Common myeloid progenitor, CD34-positive (primary cell): Measurements from ENCODE around the gene SLIT3.

Source experiments
- CTCF ChIA-PET: fragments of 350-600 bp; sonication (Branson Sonifier 250); formaldehyde crosslinking; loops from one replicate; lab custom pipeline; 2021; ENCODE audit warnings: antibody characterized with exemption; lab: Charles Lee
- POLR2A ChIA-PET: fragments of 350-600 bp; sonication (Branson Sonifier 250); formaldehyde crosslinking; loops from one replicate; lab custom pipeline; 2021; ENCODE audit warnings: antibody characterized with exemption; lab: Charles Lee
- DNase-seq, 3 donors: peaks; one replicate each; pipeline versions ENCODE4 v3.0.0 to v3.0.0-alpha.2; 2013
- H3K27ac ChIP-seq, 2 experiments: 1 replicate in 1 of 2; 2 replicates in 1 of 2; pipeline ENCODE4 v1.7.0; 2013; ENCODE audit warnings: inconsistent platforms in 2 of 2, low read length in 2 of 2, mild to moderate bottlenecking in 2 of 2, low read depth in 1 of 2, moderate library complexity in 1 of 2; ENCODE audit not compliant: severe bottlenecking in 2 of 2, insufficient read depth in 1 of 2, poor library complexity in 1 of 2
- H3K27me3 ChIP-seq, 5 experiments: replicated peaks in 2 of 5; 1 replicate in 3 of 5; 2 replicates in 2 of 5; pipeline versions ENCODE4 v1.6.1 to v1.7.0; 2013; ENCODE audit warnings: low read length in 4 of 5, mild to moderate bottlenecking in 2 of 5, moderate library complexity in 2 of 5, inconsistent platforms in 1 of 5; ENCODE audit not compliant: insufficient read depth in 5 of 5, control insufficient read depth in 4 of 5
- H3K36me3 ChIP-seq, 4 experiments: 1 replicate in 2 of 4; 2 replicates in 2 of 4; pipeline versions ENCODE4 v1.6.1 to v1.7.0; 2013; ENCODE audit warnings: low read length in 3 of 4, control low read depth in 1 of 4, mild to moderate bottlenecking in 1 of 4; ENCODE audit not compliant: control insufficient read depth in 4 of 4, insufficient read depth in 4 of 4
- H3K4me1 ChIP-seq, 4 experiments: 1 replicate in 3 of 4; 2 replicates in 1 of 4; pipeline versions ENCODE4 v1.6.1 to v1.7.1; 2013; ENCODE audit warnings: low read length in 3 of 4, mild to moderate bottlenecking in 3 of 4, control low read depth in 1 of 4, inconsistent platforms in 1 of 4, moderate library complexity in 1 of 4; ENCODE audit not compliant: control insufficient read depth in 4 of 4, insufficient read depth in 4 of 4; ENCODE audit errors: control extremely low read depth in 1 of 4
- H3K4me3 ChIP-seq, 7 experiments: 1 replicate in 4 of 7; 2 replicates in 3 of 7; pipeline versions ENCODE4 v1.5.1 to v1.7.0; 2013; ENCODE audit warnings: mild to moderate bottlenecking in 7 of 7, low read length in 6 of 7, moderate library complexity in 6 of 7, inconsistent platforms in 2 of 7, low read depth in 2 of 7, control low read depth in 1 of 7; ENCODE audit not compliant: insufficient read depth in 4 of 7, control insufficient read depth in 1 of 7; ENCODE audit errors: extremely low read depth in 1 of 7
- H3K9me3 ChIP-seq, 5 experiments: 1 replicate in 4 of 5; 2 replicates in 1 of 5; pipeline versions ENCODE4 v1.6.1 to v1.7.1; 2013; ENCODE audit warnings: low read length in 4 of 5, mild to moderate bottlenecking in 2 of 5, inconsistent platforms in 1 of 5, low read depth in 1 of 5, moderate library complexity in 1 of 5; ENCODE audit not compliant: control insufficient read depth in 4 of 5, insufficient read depth in 2 of 5; ENCODE audit errors: control extremely low read depth in 1 of 5
- WGBS: methylation state at CpG from one replicate; pipeline ENCODE4 v1.1.5; 2013; ENCODE audit not compliant: insufficient coverage; 5-methylcytosine and 5-hydroxymethylcytosine counted together

Gene SLIT3

DNA sequence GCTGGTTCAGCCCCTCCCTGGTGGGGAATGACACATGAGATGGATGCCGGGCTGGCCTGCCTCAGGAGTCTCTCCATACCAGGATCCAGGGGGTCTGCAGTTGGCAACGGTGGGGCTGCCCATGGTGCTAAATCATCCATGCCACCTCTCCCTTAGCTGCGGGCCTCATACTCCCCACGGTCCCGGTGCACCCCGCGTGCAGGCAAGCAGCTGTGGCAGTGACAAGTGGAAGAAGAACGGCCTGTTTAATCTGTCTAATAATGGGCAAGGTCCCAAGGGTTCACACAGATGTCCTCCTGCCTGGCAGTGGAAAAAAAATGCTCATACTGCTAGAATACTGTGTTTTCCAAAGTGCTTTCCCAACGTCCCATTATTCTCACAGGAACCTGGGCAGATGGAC is 524.9 kb downstream of the SLIT3 start:
- CTCF ChIA-PET = no interaction called here
- no peaks in the 10 kb centered on the region for H3K27me3 ChIP-seq
- no peak for DNase-seq
- no peaks in the 10 kb centered on the region for H3K4me1 ChIP-seq
- H3K4me3 ChIP-seq = no peak overlapping the region
- 97% methylated on average over 8 of the region's 9 CpGs for WGBS
- H3K27ac ChIP-seq = no peak overlapping the region
- no peaks in the 10 kb centered on the region for H3K9me3 ChIP-seq
- no peaks in the 10 kb centered on the region for H3K36me3 ChIP-seq
- POLR2A ChIA-PET = no interaction called here

DNA sequence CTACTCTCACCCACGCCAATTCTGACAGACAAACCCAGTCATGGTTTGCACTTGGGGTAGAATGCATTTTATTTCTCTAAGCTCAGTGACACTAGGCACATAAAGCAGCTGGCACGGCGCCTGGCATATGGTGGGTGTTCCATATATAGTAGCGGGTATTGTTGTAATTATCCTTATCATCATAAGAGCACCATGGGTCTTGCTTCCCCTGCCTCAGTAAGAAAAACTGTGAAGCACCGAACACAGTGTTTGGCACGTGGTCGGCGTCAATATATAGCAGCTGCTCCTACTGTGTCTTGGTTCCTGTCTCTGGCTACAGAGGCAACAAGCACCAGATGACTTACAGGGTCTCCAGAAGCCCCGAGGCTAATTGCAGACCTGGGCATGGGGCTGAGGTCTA is 527.7 kb downstream of the SLIT3 start:
- no peaks in the 10 kb centered on the region for H3K27me3 ChIP-seq
- POLR2A ChIA-PET = no interaction called here
- no peaks in the 10 kb centered on the region for H3K4me1 ChIP-seq
- H3K36me3 ChIP-seq = no peaks in the 10 kb centered on the region
- WGBS = 90% methylated on average over 9 of the region's 9 CpGs
- H3K27ac ChIP-seq = no peak overlapping the region
- no peak overlapping the region for H3K4me3 ChIP-seq
- peaks cover 0 to 4% (median 3%) of the 10 kb centered on the region in 5 experiments for H3K9me3 ChIP-seq
- CTCF ChIA-PET = no interaction called here
- no peak for DNase-seq

DNA sequence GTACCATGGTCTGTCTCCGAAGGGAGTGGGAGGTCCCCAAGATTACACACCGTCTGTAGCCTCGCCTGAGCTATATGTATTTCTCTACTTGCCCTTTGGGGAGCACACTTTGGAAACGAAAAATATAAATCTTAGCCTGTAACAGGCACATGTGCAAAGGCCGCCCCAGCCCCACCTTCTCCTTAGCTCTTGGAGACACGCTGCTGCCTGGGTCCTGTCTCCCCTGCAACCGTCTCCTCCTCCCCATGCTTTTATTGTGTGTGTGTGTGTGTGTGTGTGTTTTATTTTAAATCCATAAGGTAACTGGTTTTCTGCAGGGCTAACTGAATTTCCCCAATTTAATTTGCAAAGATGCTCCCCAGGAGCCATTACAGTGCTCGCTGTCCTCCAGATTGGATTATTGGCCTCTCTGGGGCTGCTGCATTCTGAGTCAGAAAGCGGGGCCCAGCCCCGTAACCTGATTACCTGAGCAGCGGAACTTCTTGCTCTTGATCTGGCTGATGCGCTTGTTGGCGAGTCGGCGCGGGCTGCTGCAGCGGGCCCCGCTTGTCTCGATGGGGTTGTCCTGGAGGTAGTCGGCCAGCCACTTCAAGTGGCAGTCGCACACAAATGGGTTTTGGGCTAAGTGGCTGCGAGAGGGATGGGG is 528.5 kb downstream of the SLIT3 start:
- no peak overlapping the region for H3K27ac ChIP-seq
- POLR2A ChIA-PET = no interaction called here
- CTCF ChIA-PET = interaction anchor here (1.3 kb wide), 1 partner anchor 18 kb away, joined by 3 read pairs; no protein-coding TSS in a partner anchor
- no peak overlapping the region for H3K4me3 ChIP-seq
- peaks cover 0 to 11% (median 3%) of the 10 kb centered on the region in 5 experiments for H3K9me3 ChIP-seq
- no peaks in the 10 kb centered on the region for H3K4me1 ChIP-seq
- no peaks in the 10 kb centered on the region for H3K36me3 ChIP-seq
- no peak for DNase-seq
- H3K27me3 ChIP-seq = no peaks in the 10 kb centered on the region
- WGBS = 95% methylated on average over 19 of the region's 22 CpGs

- H3K4me1 ChIP-seq = no peaks in the 10 kb centered on the region
- no peaks in the 10 kb centered on the region for H3K27me3 ChIP-seq
- H3K27ac ChIP-seq = no peak overlapping the region
- ChIA-PET CTCF (interaction anchor here (1.3 kb wide), 1 partner anchor 19 kb away, joined by 3 read pairs; no protein-coding TSS in a partner anchor), POLR2A (no interaction called here)
- 75% methylated on average over 6 of the region's 6 CpGs for WGBS
- no peaks in the 10 kb centered on the region for H3K36me3 ChIP-seq
- peaks cover 0 to 13% (median 3%) of the 10 kb centered on the region in 5 experiments for H3K9me3 ChIP-seq
- no peak for DNase-seq
- no peak overlapping the region for H3K4me3 ChIP-seq
These were observed 529.3 kb downstream of the SLIT3 start for GRCh38 chr5:168771678-168772077.

GRCh38 chr5:168770996-168771395 is 529.9 kb downstream of the SLIT3 start:
- ChIA-PET POLR2A (no interaction called here), CTCF (interaction anchor here (1.3 kb wide), 1 partner anchor 19 kb away, joined by 3 read pairs; no protein-coding TSS in a partner anchor)
- Histone ChIP-seq H3K27me3 (no peaks in the 10 kb centered on the region), H3K9me3 (peaks cover 0 to 13% (median 3%) of the 10 kb centered on the region in 5 experiments), H3K36me3 (no peaks in the 10 kb centered on the region), H3K27ac (no peak overlapping the region), H3K4me1 (no peaks in the 10 kb centered on the region), H3K4me3 (no peak overlapping the region)
- 100% methylated on average over 4 of the region's 5 CpGs for WGBS
- no peak for DNase-seq

GRCh38 chr5:168770036-168770498 is 530.9 kb downstream of the SLIT3 start:
- ChIA-PET POLR2A (no interaction called here), CTCF (no interaction called here)
- no peaks in the 10 kb centered on the region for H3K36me3 ChIP-seq
- peaks cover 0 to 13% (median 3%) of the 10 kb centered on the region in 5 experiments for H3K9me3 ChIP-seq
- 80% methylated on average over 7 of the region's 8 CpGs for WGBS
- DNase-seq = no peak
- H3K27me3 ChIP-seq = no peaks in the 10 kb centered on the region
- no peak overlapping the region for H3K4me3 ChIP-seq
- no peaks in the 10 kb centered on the region for H3K4me1 ChIP-seq
- no peak overlapping the region for H3K27ac ChIP-seq

DNA sequence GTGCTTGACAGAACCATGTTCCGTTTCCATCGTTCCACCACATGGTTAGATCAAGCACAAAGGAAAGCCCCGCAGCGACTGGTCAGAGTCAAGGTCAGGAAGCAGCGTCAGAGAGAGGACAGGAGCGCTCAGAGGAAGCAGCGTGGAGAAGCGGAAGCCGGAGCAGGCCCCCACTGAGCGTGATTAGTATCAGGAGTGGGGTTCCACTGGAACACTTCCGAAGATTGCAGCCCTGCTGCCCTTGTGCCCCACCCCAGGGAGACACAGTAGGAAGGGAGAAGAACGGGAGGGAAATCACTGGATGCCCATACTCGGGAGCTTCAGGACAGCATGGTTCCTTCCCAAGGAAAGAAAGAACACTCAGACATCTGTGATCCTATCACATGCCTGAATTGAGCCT is 532.8 kb downstream of the SLIT3 start:
- Histone ChIP-seq H3K4me3 (no peak overlapping the region), H3K27me3 (no peaks in the 10 kb centered on the region), H3K36me3 (no peaks in the 10 kb centered on the region), H3K27ac (no peak overlapping the region), H3K4me1 (no peaks in the 10 kb centered on the region), H3K9me3 (peaks cover 0 to 13% (median 3%) of the 10 kb centered on the region in 5 experiments)
- WGBS = 83% methylated on average over 13 of the region's 13 CpGs
- no peak for DNase-seq
- ChIA-PET POLR2A (no interaction called here), CTCF (no interaction called here)
